GM18502 (cell line): Measurements from ENCODE around the gene MSMO1.

ENCODE experiments used
- ATAC-seq: cut with Tn5 transposase; IDR thresholded peaks from one replicate; pipeline ENCODE4 v1.9.1; 2021; ENCODE audit warnings: mild to moderate bottlenecking; ENCODE audit not compliant: unreplicated experiment, poor library complexity

MSMO1 gene

GRCh38 chr4:165385126-165385525 is 57.7 kb downstream of the MSMO1 start:
- ATAC-seq = no peak

GRCh38 chr4:165386328-165386727 is 58.9 kb downstream of the MSMO1 start:
- no peak for ATAC-seq

GRCh38 chr4:165388756-165389155 is 61.3 kb downstream of the MSMO1 start:
- no peak for ATAC-seq
